H1 (cell line): ENCODE measurements around the gene DGKD. TPM values are rescaled to one million over a fixed set of nuclear protein-coding genes. Genes with fewer than 3 reads are reported as not detected.

Experiments used
- CHD7 ChIP-seq: fragments of 300-600 bp; sonication (generic); IDR thresholded peaks from 2 replicates; pipeline ENCODE4 v1.7.1; 2012; ENCODE audit warnings: low read length, moderate library complexity, mild to moderate bottlenecking, inconsistent platforms; ENCODE audit not compliant: insufficient replicate concordance
- polyA plus RNA-seq, 7 experiments: library from polyadenylated mRNA; depleted of rRNA in 3 of 7; stranded (reverse) in 5 of 7; unstranded in 2 of 7; fragments of >200 nt in 5 of 7; fragments of 200-250 nt in 2 of 7; gene quantifications; 1 replicate in 5 of 7; 2 replicates in 1 of 7; 4 replicates in 1 of 7; pipeline versions ENCODE4 v1.2.1 to v1.2.3, GENCODE V29; 2011 to 2013; ENCODE audit warnings: missing spikeins in 2 of 7, mixed read lengths in 2 of 7
- total RNA-seq: library from RNA; stranded (reverse); fragmentation: NEBNext Ultra II Directional; extraction: Animal tissue kit (Norgen Biotek cat#: 25700); gene quantifications from 2 replicates; pipeline ENCODE4 v1.2.1, GENCODE V29; 2021

The DGKD gene
- total and polyA plus RNA-seq, 2 of the 8 experiments (the other 6 are each of a cell fraction or from before 2014, with no cell fraction given) = 7.7 to 30.9 TPM

DNA sequence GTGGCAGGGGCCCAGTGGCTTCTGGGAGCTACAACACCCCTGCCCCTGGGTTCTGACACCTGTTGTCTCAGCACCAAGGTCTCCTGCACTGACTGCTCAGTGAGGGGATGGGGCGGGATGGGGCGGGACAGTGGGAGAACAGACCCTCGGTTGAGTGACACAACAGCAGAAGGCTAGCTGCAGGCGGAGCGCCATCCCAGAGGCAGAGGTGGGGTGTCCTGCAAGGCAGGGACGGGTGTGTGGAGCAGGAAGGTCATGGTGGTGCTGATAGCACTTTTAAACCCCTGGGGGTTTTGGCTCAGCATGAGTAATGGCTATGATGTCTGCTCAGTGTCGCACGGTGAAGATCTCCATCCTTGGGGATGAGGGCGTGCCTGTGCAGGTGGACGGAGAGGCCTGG, 105.1 kb downstream of the DGKD start (continued):
- TF ChIP-seq CHD7 = no peak
